GM12878 (cell line): ENCODE measurements around the gene CR1. TPM values are rescaled to one million over a fixed set of nuclear protein-coding genes. Genes with fewer than 3 reads are reported as not detected.
"Not testable (repeated sequence)": the region's sequence is repeated elsewhere in the genome, so short reads cannot be mapped to it uniquely, and the experiment has no call there.

Experiments
- ATAC-seq: fragments of 200-7000 bp; cut with Tn5 transposase; 3 replicates; pipeline ENCODE4 v1.9.1; 2020; ENCODE audit warnings: mild to moderate bottlenecking, moderate library complexity
- BruUV-seq: library from RNA; stranded (reverse); fragments of 400-500 nt; replicated peaks from 2 replicates; lab custom pipeline; 2021; lab: Mats Ljungman, UMichigan
- CTCF ChIA-PET: fragments of 300-600 bp; sonication (Branson Sonifier 250); formaldehyde crosslinking; extraction: SDS; loops from one replicate; lab custom pipeline; 2021; ENCODE audit warnings: inconsistent platforms; lab: Yijun Ruan, JAX
- POLR2A ChIA-PET: fragments of 350-600 bp; formaldehyde crosslinking; extraction: SDS; loops from one replicate; lab custom pipeline; 2021; ENCODE audit warnings: inconsistent platforms; lab: Charles Lee
- RAD21 ChIA-PET: fragments of 300-600 bp; sonication (Branson Sonifier 250); formaldehyde crosslinking; loops from one replicate; lab custom pipeline; 2023; ENCODE audit warnings: antibody characterized with exemption; ENCODE audit not compliant: unreplicated experiment; lab: Charles Lee
- SMC1A ChIA-PET: fragments of 300-600 bp; sonication (Branson Sonifier 250); formaldehyde crosslinking; loops from one replicate; lab custom pipeline; 2023; ENCODE audit not compliant: unreplicated experiment, uncharacterized antibody; lab: Charles Lee
- DNase-seq: peaks from one replicate; pipeline ENCODE4 v3.0.0-alpha.2; 2011; ENCODE audit warnings: low read depth, low spot score
- FAIRE-seq: peaks from 3 replicates; lab custom pipeline; 2011; peaks lifted over from hg19 to GRCh38; lab: Jason Lieb, UNC
- H2AFZ ChIP-seq: 2 replicates; pipeline ENCODE4 v1.6.0; 2011; ENCODE audit warnings: low read depth, low read length, control low read depth; ENCODE audit not compliant: control insufficient read depth
- H3K27ac ChIP-seq: 2 replicates; pipeline ENCODE4 v1.5.1; 2011; ENCODE audit warnings: control low read depth; ENCODE audit not compliant: control insufficient read depth, insufficient read depth
- H3K27me3 ChIP-seq, 2 experiments: replicated peaks in 1 of 2; 2 replicates each; pipeline versions ENCODE4 v1.6.0 to v1.6.1; 2011; ENCODE audit warnings: low read length in 1 of 2; ENCODE audit not compliant: control insufficient read depth in 2 of 2, insufficient read depth in 2 of 2
- H3K36me3 ChIP-seq, 2 experiments: 2 replicates each; pipeline ENCODE4 v1.5.1; 2011; ENCODE audit warnings: low read length in 1 of 2; ENCODE audit not compliant: control insufficient read depth in 2 of 2, insufficient read depth in 2 of 2
- H3K4me1 ChIP-seq: 2 replicates; pipeline ENCODE4 v1.6.1; 2011; ENCODE audit warnings: mild to moderate bottlenecking, low read length, moderate library complexity, mixed read lengths; ENCODE audit not compliant: control insufficient read depth, insufficient read depth
- H3K4me2 ChIP-seq: 2 replicates; pipeline ENCODE4 v1.6.0; 2011; ENCODE audit warnings: control low read depth; ENCODE audit not compliant: control insufficient read depth, insufficient read depth
- H3K4me3 ChIP-seq: fragments of 200-600 bp; sonication (generic); 2 replicates; pipeline ENCODE4 v1.5.1; 2016
- H3K79me2 ChIP-seq: 2 replicates; pipeline ENCODE4 v1.6.0; 2011; ENCODE audit warnings: low read length; ENCODE audit not compliant: control insufficient read depth, insufficient read depth
- H3K9ac ChIP-seq: 2 replicates; pipeline ENCODE4 v1.8.0; 2011; ENCODE audit warnings: low read length, control low read depth, mixed read lengths; ENCODE audit not compliant: control insufficient read depth, insufficient read depth
- H3K9me3 ChIP-seq: replicated peaks from 3 replicates; pipeline ENCODE4 v1.5.1; 2011; ENCODE audit warnings: mild to moderate bottlenecking, low read length; ENCODE audit not compliant: control insufficient read depth, insufficient read depth
- H4K20me1 ChIP-seq: 2 replicates; pipeline ENCODE4 v1.6.0; 2011; ENCODE audit not compliant: control insufficient read depth, insufficient read depth
- WGBS: methylation state at CpG from one replicate; pipeline ENCODE4 v1.1.6; 2016; ENCODE audit warnings: low lambda C conversion rate; ENCODE audit not compliant: insufficient replicate concordance, insufficient coverage; ENCODE audit errors: missing lambda C conversion rate; 5-methylcytosine and 5-hydroxymethylcytosine counted together
- in situ Hi-C: fragments of 300-500 bp; cut with MboI; formaldehyde crosslinking; loops from 9 replicates; pipeline ENCODE4 v1.14.3; 2018; ENCODE audit warnings: mixed read lengths
- intact Hi-C: fragments of 100-400 bp; cut with micrococcal nuclease; formaldehyde crosslinking; loops from one replicate; pipeline ENCODE4 v1.14.2; 2022; ENCODE audit not compliant: unreplicated experiment
- polyA plus RNA-seq, 11 experiments: library from polyadenylated mRNA; depleted of rRNA in 4 of 11; unstranded in 6 of 11; stranded (reverse) in 5 of 11; fragments of >200 nt; fragmentation: Nextera tagmentation in 4 of 11; fragmentation: Illumina TruSeq in 1 of 11; extraction: Ambion mirVana in 4 of 11; extraction: Trizol in 1 of 11; gene quantifications; 1 replicate in 1 of 11; 2 replicates in 10 of 11; pipeline versions ENCODE4 v1.2.1 to v1.2.3, GENCODE V29; 2011 to 2016; ENCODE audit warnings: inconsistent platforms in 2 of 11, missing spikeins in 2 of 11, low read depth in 1 of 11
- total RNA-seq, 4 experiments: library from RNA; depleted of rRNA in 3 of 4; stranded (reverse); fragments of >200 nt in 3 of 4; fragmentation: Illumina TruSeq in 1 of 4; extraction: Trizol in 1 of 4; gene quantifications; 2 replicates each; pipeline versions ENCODE4 v1.2.1 to v1.2.3, GENCODE V29; 2013 to 2021

CR1 gene
- total and polyA plus RNA-seq, 10 of the 15 experiments (the other 5 are each of a cell fraction or from before 2014, with no cell fraction given), result 0.30 to 8.0 (median 4.3) TPM

DNA sequence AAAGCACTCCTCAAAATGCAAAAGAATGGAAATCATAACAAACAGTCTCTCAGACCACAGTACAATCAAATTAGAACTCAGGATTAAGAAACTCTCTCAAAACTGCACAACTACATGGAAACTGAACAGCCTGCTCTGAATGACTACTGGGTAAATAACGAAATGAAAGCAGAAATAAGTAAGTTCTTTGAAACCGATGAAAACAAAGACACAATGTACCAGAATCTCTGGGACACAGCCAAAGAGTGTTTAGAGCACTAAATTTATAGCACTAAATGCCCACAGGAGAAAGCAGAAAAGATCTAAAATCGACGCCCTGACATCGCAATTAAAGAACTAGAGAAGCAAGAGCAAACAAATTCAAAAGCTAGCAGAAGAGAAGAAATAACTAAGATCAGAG, 95.2 kb downstream of the CR1 start:
- H4K20me1 ChIP-seq, H3K9me3 ChIP-seq, H3K9ac ChIP-seq, H3K4me3 ChIP-seq, BruUV-seq, H3K27me3 ChIP-seq, in situ Hi-C loops, POLR2A ChIA-PET, FAIRE-seq, RAD21 ChIA-PET, H3K27ac ChIP-seq, SMC1A ChIA-PET, DNase-seq, H3K36me3 ChIP-seq, intact Hi-C loops, H3K4me2 ChIP-seq, H3K79me2 ChIP-seq, H2AFZ ChIP-seq, ATAC-seq, H3K4me1 ChIP-seq: not testable (repeated sequence)
- CTCF ChIA-PET, result interaction anchor here (0.6 kb wide), 1 partner anchor 83 kb away, joined by 5 read pairs; no protein-coding TSS in a partner anchor
- 85% methylated on average over 5 of the region's 5 CpGs for WGBS

- RAD21 ChIA-PET, H3K4me2 ChIP-seq, POLR2A ChIA-PET, intact Hi-C loops, H3K4me1 ChIP-seq, FAIRE-seq, H3K27ac ChIP-seq, DNase-seq, H3K36me3 ChIP-seq, ATAC-seq, BruUV-seq, H4K20me1 ChIP-seq, H3K27me3 ChIP-seq, CTCF ChIA-PET, SMC1A ChIA-PET, H2AFZ ChIP-seq, in situ Hi-C loops, H3K79me2 ChIP-seq, H3K9ac ChIP-seq, H3K9me3 ChIP-seq, H3K4me3 ChIP-seq: not testable (repeated sequence)
- WGBS, result 71% methylated on average over 4 of the region's 4 CpGs
Measured at GRCh38 chr1:207594095-207594494, 98.1 kb downstream of the CR1 start.
